K562 (cell line): Measurements from ENCODE around the gene SLC12A9. TPM values are rescaled to one million over a fixed set of nuclear protein-coding genes. Genes with fewer than 3 reads are reported as not detected.

Experiments
- CBX8 ChIP-seq: fragments of 200-600 bp; sonication (generic); IDR thresholded peaks from 2 replicates; pipeline ENCODE4 v1.6.1; 2012; ENCODE audit warnings: borderline replicate concordance, mixed run types, low read depth, mild to moderate bottlenecking, moderate library complexity, mixed read lengths, low read length, control low read depth, inconsistent platforms; ENCODE audit not compliant: poor library complexity, severe bottlenecking; ENCODE audit errors: extremely low read depth
- DEAF1 ChIP-seq: fragments of 450-650 bp; formaldehyde crosslinking; IDR thresholded peaks from 2 replicates; pipeline ENCODE4 v1.4.0; 2020; ENCODE audit warnings: mild to moderate bottlenecking, moderate library complexity
- ETV1 ChIP-seq: fragments of 450-650 bp; conservative IDR thresholded peaks from 2 replicates; pipeline ENCODE4 v1.6.1; 2016; ENCODE audit warnings: missing genetic modification characterization, control low read depth, low read depth, missing compliant biosample characterization
- EZH2 ChIP-seq: IDR thresholded peaks from 2 replicates; pipeline ENCODE4 v1.6.1; 2012; ENCODE audit warnings: low read depth, mild to moderate bottlenecking, inconsistent platforms, low read length, borderline replicate concordance
- KAT7 ChIP-seq: sonication (generic); formaldehyde crosslinking; IDR thresholded peaks from 2 replicates; pipeline ENCODE4 v1.8.0; 2022; ENCODE audit warnings: missing genetic modification reagents, mild to moderate bottlenecking, borderline replicate concordance
- MIER1 ChIP-seq: fragments of 450-650 bp; IDR thresholded peaks from 2 replicates; pipeline ENCODE4 v1.6.1; 2016; ENCODE audit warnings: antibody characterized with exemption, mild to moderate bottlenecking, low read depth
- MLX ChIP-seq, 2 experiments: fragments of 450-650 bp in 1 of 2; sonication (generic) in 1 of 2; formaldehyde crosslinking; conservative IDR thresholded peaks; 2 replicates each; pipeline versions ENCODE4 v1.4.0 to v1.8.1; 2020 to 2022; ENCODE audit warnings: mild to moderate bottlenecking in 1 of 2, missing genetic modification reagents in 1 of 2
- MTA1 ChIP-seq: fragments of 450-650 bp; IDR thresholded peaks from 2 replicates; pipeline ENCODE4 v1.6.1; 2017; ENCODE audit warnings: borderline replicate concordance
- SMARCA5 ChIP-seq: fragments of 450-650 bp; IDR thresholded peaks from 2 replicates; pipeline ENCODE4 v1.6.1; 2016
- SMARCB1 ChIP-seq: IDR thresholded peaks from 2 replicates; pipeline ENCODE4 v1.6.1; 2011; ENCODE audit warnings: improper control_type of control experiment, low read depth; ENCODE audit not compliant: insufficient read length
- SP2 ChIP-seq: IDR thresholded peaks from 2 replicates; pipeline ENCODE4 v1.6.1; 2011; ENCODE audit warnings: mild to moderate bottlenecking, low read depth, low read length, moderate library complexity; ENCODE audit not compliant: poor library complexity, severe bottlenecking; ENCODE audit errors: extremely low read depth
- SUPT5H ChIP-seq: fragments of 450-650 bp; IDR thresholded peaks from 2 replicates; pipeline ENCODE4 v1.6.1; 2016
- TEAD1 ChIP-seq, 2 experiments: fragments of 450-650 bp in 1 of 2; sonication (generic) in 1 of 2; formaldehyde crosslinking; IDR thresholded peaks; 2 replicates each; pipeline versions ENCODE4 v1.4.0 to v1.8.0; 2020 to 2022; ENCODE audit warnings: mild to moderate bottlenecking in 2 of 2, missing genetic modification reagents in 1 of 2
- TEAD4 ChIP-seq, 2 experiments: sonication (generic) in 1 of 2; formaldehyde crosslinking in 1 of 2; IDR thresholded peaks; 2 replicates each; pipeline versions ENCODE4 v1.6.1 to v1.8.0; 2012 to 2022; ENCODE audit warnings: borderline replicate concordance in 1 of 2, inconsistent platforms in 1 of 2, low read length in 1 of 2, mild to moderate bottlenecking in 1 of 2, missing genetic modification reagents in 1 of 2
- ZBED1 ChIP-seq: IDR thresholded peaks from 2 replicates; pipeline ENCODE4 v1.6.1; 2014
- ZNF41 ChIP-seq: fragments of 250-450 bp; sonication (Bioruptor Pico); conservative IDR thresholded peaks from 2 replicates; pipeline ENCODE4 v1.4.0; 2020; ENCODE audit warnings: mild to moderate bottlenecking
- ZNF431 ChIP-seq: sonication (generic); formaldehyde crosslinking; IDR thresholded peaks from 2 replicates; pipeline ENCODE4 v1.8.0; 2022; ENCODE audit warnings: mild to moderate bottlenecking, missing genetic modification reagents
- ZNF561 ChIP-seq: fragments of 450-650 bp; formaldehyde crosslinking; conservative IDR thresholded peaks from 2 replicates; pipeline ENCODE4 v1.4.0; 2020; ENCODE audit warnings: mild to moderate bottlenecking, moderate library complexity
- ZNF764 ChIP-seq: fragments of 250-450 bp; sonication (Bioruptor Pico); IDR thresholded peaks from 2 replicates; pipeline ENCODE4 v1.4.0; 2020; ENCODE audit warnings: low read depth, mild to moderate bottlenecking, moderate library complexity
- polyA plus RNA-seq, 8 experiments: library from polyadenylated mRNA; depleted of rRNA in 4 of 8; stranded (reverse) in 5 of 8; unstranded in 3 of 8; fragments of >200 nt; fragmentation: Nextera tagmentation in 2 of 8; fragmentation: Illumina TruSeq in 1 of 8; extraction: Ambion mirVana in 2 of 8; extraction: Trizol in 1 of 8; gene quantifications; 2 replicates each; pipeline versions ENCODE4 v1.2.1 to v1.2.3, GENCODE V29; 2011 to 2014; ENCODE audit warnings: inconsistent platforms in 1 of 8, missing spikeins in 1 of 8
- total RNA-seq, 7 experiments: library from RNA; depleted of rRNA in 6 of 7; stranded (reverse); fragments of >200 nt in 6 of 7; fragmentation: Illumina TruSeq in 2 of 7; extraction: Trizol in 2 of 7; gene quantifications; 2 replicates each; pipeline versions ENCODE4 v1.2.1 to v1.2.3, GENCODE V29; 2011 to 2021; ENCODE audit warnings: low replicate concordance in 1 of 7
- TF ChIP-seq, protein P1 (sequence below): fragments of 450-650 bp; formaldehyde crosslinking; IDR thresholded peaks from 2 replicates; pipeline ENCODE4 v1.4.0; 2022; ENCODE audit warnings: mild to moderate bottlenecking, moderate library complexity
- TF ChIP-seq, protein P2 (sequence below): fragments of 250-450 bp; sonication (Bioruptor Pico); IDR thresholded peaks from 2 replicates; pipeline ENCODE4 v1.9.0; 2021; ENCODE audit warnings: mild to moderate bottlenecking, inconsistent platforms

The SLC12A9 gene
- total and polyA plus RNA-seq, 9 of the 15 experiments (the other 6 are each of a cell fraction or from before 2014, with no cell fraction given) = 0.06 to 20.2 (median 10.7) TPM

GRCh38 chr7:100874577-100875355 is 22.3 kb downstream of the SLC12A9 start, which contains the start of gene SRRT (continued):
- TF ChIP-seq DEAF1 (CRISPR knock-in tag) (no peak), ZBED1 (no peak), SMARCB1 (no peak), TEAD4 (IDR thresholded peaks at IDR 0.05; ENCODE audit: low read length) (peak; percentile 89), TEAD4 (CRISPR knock-in tag; IDR thresholded peaks at IDR 0.05; ENCODE audit: borderline replicate concordance) (no peak), ZNF561 (CRISPR knock-in tag) (peak; percentile 73; the same call in 1 of the 2 replicates), TEAD1 (CRISPR knock-in tag; IDR thresholded peaks at IDR 0.05) (peak; percentile 76 to 84), SP2 (no peak), ZNF431 (CRISPR knock-in tag) (0 out of 2 replicates have a peak, but pooled peaks have one; percentile 71), SUPT5H (peak; percentile 98), KAT7 (CRISPR knock-in tag) (peak; percentile 100), MLX (CRISPR knock-in tag; conservative IDR thresholded peaks at IDR 0.05) (peak in 1 of 2 experiments; percentile 34; a peak in 1 of 4 replicates), EZH2 (no peak), MIER1 (no peak), ETV1 (tag) (peak; percentile 94), ZNF764 (CRISPR knock-in tag) (peak; percentile 81), CBX8 (no peak), SMARCA5 (no peak), MTA1 (peak; percentile 36; the same call in 1 of the 2 replicates), ZNF41 (CRISPR knock-in tag) (peak; percentile 85)
- TF ChIP-seq, protein P1, sequence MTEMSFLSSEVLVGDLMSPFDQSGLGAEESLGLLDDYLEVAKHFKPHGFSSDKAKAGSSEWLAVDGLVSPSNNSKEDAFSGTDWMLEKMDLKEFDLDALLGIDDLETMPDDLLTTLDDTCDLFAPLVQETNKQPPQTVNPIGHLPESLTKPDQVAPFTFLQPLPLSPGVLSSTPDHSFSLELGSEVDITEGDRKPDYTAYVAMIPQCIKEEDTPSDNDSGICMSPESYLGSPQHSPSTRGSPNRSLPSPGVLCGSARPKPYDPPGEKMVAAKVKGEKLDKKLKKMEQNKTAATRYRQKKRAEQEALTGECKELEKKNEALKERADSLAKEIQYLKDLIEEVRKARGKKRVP (CRISPR knock-in tag) = peak; percentile 66
- TF ChIP-seq, protein P2, sequence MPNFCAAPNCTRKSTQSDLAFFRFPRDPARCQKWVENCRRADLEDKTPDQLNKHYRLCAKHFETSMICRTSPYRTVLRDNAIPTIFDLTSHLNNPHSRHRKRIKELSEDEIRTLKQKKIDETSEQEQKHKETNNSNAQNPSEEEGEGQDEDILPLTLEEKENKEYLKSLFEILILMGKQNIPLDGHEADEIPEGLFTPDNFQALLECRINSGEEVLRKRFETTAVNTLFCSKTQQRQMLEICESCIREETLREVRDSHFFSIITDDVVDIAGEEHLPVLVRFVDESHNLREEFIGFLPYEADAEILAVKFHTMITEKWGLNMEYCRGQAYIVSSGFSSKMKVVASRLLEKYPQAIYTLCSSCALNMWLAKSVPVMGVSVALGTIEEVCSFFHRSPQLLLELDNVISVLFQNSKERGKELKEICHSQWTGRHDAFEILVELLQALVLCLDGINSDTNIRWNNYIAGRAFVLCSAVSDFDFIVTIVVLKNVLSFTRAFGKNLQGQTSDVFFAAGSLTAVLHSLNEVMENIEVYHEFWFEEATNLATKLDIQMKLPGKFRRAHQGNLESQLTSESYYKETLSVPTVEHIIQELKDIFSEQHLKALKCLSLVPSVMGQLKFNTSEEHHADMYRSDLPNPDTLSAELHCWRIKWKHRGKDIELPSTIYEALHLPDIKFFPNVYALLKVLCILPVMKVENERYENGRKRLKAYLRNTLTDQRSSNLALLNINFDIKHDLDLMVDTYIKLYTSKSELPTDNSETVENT (CRISPR knock-in tag) = peak; percentile 92
